EL (cell line): ENCODE results near the gene DOCK4.
"Not testable (repeated sequence)": the region's sequence is repeated elsewhere in the genome, so short reads cannot be mapped to it uniquely, and the experiment has no call there.

Experiments used
- DNase-seq: peaks from one replicate; pipeline ENCODE4 v3.0.0-alpha.2; 2016

The DOCK4 gene

DNA sequence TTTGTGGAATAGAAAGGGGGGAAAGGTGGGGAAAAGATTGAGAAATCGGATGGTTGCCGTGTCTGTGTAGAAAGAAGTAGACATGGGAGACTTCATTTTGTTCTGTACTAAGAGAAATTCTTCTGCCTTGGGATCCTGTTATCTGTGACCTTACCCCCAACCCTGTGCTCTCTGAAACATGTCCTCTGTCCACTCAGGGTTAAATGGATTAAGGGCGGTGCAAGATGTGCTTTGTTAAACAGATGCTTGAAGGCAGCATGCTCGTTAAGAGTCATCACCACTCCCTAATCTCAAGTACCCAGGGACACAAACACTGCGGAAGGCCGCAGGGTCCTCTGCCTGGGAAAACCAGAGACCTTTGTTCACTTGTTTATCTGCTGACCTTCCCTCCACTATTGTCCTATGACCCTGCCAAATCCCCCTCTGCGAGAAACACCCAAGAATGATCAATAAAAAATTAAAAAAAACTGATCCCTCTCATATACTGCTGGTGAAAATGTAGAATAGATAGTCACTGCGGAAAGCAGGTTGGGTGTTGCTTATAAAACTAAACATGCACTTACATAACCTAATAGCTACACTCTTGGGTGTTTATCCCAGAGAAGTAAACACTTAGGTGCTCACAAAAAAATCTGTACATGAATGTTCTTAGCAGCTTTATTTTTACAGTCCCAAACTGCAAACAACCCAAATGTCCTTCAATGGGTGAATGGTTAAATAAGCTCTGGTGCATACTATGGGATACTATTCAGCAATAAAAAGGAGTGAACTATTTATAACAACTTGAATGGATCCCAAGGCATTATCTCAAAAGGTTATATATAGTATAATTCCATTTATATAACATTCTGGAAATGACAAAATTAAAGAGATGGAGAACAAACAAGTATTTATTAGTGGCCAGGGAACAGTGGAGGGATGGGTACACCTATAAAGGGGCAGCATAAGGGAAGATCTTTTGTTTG, 77.5 kb downstream of the DOCK4 start:
- DNase-seq: not testable (repeated sequence)

DNA sequence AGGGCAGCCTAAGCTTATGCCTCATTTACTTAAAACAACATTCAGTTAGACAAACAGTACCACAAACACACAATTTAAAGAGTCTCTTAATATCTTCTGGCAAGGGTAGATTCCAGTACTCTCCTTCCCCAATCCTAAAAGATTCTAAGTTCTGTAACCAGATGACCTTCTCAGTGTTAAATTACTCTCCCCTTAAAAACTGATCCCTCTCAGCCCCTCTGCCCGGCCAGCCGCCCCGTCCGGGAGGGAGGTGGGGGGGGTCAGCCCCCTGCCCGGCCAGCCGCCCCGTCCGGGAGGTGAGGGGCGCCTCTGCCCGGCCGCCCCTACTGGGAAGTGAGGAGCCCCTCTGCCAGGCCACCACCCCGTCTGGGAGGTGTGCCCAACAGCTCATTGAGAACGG, 78.2 kb downstream of the DOCK4 start:
- DNase-seq: not testable (repeated sequence)

DNA sequence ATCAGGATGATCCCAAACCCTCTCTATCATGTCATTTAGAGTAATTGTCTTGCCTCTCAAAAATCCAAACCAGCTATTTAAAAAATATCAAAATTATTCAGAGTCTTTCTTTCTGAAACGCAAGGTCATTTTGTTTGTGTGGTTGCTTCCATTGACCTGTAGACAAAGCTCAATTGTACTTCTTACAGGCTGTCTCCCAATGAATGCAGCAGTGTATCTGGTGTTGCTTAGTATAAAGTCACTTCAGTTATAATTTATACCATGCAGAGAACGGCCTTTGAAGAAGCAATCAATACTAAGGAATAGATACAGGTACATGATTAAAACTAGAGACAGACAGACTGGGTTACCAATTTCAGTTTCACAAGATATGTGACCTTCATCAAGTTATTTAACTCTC, 80.9 kb downstream of the DOCK4 start:
- no peak for DNase-seq

DNA sequence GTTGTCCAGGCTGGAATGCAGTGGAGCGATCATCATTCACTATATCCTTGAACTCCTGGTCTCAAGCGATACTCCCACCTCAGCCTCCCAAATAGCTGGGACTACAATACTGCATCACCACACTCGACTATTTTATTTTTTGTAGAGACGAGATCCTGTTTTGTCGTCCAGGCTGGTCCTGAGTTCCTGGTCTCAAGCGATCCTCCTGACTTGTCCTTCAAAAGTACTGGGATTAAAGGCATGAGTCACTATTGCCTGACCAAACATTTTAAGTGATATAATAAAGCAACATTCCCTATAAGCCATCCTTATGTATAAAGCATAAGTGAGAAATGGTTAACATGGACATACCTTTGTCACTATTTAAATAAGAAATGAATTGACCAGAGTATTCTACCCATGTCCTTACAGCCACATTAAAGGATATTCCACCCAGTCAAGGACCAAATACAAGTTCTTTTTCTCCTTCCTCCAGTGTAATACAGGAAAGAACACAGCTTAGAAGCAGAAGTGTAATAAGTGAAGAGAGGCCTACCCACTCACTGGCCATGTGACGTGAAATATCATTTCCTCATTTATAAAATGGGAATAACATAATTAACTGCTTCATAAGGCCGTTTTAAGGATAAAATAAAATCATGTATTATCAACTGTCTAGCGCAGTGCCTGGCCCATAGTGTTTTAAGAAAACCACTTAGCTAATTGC, 82.0 kb downstream of the DOCK4 start:
- DNase-seq: no peak

DNA sequence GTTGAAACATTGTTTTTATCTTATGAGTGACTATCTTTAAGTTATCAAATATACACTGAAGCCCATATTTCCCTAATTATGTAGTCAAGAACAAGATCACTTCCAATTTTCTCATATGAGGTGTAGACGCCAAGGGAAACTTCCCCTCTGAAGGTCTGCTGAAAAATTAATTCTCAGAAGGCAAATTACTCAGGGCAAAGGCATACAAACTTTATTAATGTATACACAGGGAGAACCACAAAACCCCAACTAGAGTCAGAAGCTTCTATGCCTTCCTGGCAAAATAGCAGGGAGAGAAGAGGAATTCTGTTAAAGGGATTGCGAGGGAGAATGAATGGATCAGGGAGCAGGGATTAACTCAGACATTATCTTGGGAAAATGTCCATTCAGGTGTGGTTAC, 83.4 kb downstream of the DOCK4 start:
- DNase-seq: no peak

DNA sequence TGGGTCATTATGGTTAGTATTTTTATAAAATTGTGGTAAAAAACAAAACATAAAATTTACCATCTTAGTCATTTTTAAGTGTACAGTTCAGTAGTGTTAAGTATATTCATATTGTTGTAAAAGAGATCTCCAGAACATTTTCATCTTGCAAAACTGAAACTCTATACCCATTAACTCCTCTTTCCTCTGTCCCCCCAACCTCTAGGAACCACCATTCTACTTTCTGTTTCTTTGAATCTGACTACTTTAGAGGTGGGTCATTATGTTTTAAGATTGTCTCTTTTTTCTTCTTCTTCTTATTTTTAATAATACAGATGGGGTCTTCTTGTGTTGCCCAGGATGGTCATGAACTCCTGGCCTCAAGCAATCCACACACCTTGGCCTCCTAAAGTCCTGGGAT, 84.1 kb downstream of the DOCK4 start:
- no peak for DNase-seq

DNA sequence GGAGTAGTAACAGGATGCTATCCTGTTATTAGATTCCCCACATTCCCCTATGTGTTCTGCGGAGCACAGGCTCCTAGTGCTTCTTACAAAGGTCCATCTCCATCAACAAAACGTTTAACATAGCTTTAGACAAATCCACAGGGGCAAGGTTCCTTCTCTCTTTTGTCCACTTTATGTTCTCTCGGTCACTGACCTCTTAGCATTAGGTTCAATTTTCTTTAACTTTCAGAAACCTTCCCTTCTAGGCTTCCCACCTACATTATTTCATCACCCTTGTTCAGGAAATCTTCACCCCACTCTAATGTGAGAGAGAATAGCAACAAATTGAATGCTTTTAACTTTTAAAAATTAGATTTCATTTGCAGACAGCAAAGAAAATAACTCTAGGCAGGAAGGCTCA, 84.9 kb downstream of the DOCK4 start:
- DNase-seq: no peak

DNA sequence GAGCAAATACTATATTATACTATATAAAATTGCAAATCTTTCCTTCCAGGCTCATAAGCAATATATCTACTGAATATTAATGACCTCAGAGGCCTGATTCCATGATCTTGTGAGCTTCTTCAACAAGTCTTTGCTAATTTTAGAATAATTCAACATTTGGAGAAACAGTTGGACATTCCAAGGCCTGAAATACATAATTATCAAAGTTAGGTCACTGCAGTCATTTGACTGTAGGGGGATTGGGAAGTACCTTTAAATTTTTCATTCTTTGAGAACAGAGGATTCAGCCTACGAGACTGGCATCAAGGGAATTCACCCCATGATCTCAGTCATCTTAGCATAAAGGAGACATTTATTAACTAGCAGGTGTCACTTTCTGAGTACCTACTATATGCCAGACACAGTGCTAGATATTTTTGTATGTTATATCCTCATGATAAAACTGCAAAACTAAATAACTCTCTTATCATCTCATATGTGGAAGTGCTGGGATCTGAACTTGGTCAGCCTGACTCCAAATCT, 85.4 kb downstream of the DOCK4 start:
- DNase-seq: no peak

DNA sequence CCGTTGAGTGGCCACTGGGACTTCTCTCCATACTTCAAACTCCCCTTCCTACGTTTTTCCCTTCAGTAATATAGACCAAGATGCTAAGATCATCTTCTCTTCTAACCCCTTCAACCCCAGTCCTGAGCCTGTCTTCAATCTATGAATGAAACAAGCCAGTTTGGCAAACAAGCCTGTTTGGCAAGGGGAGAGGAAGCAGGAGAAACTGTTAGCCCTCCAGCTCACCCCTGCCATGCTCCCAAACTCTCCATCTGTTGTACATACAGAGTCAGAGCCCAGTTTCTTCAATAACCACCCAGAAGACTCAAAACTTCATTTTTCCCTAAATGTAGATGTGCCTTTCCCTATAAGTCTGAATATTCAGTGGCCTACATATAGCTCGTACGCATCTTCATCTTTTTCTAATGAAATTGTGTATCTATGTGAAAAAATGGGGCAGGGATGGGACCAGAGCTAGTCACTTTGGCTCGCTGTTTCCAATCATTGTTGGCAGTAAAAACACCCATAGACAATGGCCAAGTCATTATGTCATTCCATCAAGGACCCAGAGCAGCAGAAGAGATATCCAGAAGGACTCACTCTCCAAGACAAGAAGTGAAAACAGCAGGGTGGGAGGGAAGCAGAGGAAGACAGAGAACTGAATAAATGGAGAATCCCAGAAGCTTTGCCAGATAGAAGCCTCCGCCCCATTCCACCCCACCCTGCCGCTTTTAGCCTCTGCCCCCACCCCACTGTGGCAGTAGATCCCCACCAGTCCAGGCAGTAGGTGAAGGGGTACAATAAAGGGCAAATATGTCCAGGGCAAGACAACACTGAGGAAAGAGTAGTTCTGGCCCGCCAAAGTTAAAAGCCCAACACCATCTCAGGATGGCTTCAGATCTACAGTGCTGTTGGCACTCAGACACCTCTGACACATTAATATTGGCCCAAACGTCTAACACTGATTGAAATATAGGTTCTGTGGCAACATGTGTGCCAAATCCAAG, 87.3 kb downstream of the DOCK4 start:
- DNase-seq: no peak

DNA sequence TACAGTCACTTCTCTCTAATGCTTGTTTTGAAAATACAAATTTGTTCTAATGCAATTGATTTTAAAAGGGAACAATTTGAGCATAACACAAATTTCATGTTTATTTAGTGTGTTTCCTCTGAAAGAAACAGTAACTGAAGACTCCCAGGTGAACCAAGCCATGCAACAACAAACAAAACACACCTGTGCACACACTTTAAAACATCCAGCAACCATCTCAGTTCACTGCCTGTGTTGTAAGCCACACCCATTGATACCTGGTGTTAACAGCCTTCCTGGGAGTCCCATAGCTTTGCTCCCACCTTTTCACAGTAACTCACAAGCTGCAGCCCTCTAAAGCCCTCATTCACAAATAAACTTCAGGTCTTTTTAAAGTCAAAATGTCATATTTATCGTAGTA, 89.3 kb downstream of the DOCK4 start:
- no peak for DNase-seq

DNA sequence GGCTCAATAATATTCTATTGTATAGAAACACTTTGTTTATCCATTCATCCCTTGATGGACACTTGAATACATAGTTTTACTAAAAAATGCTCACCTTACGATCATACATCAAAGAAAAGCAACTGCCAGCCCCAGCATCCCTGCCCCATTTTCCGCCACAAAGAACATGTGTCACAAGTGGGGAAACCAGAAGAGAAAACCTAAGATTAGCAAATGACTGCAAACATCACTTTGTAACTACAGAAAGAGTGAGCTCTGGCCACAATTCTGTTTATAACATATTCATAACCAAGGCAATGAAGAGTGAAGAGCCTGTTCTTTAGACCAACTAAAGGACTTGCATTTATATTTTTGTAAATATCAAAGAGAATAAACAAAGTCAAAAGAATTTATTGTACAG, 89.8 kb downstream of the DOCK4 start:
- DNase-seq: no peak

DNA sequence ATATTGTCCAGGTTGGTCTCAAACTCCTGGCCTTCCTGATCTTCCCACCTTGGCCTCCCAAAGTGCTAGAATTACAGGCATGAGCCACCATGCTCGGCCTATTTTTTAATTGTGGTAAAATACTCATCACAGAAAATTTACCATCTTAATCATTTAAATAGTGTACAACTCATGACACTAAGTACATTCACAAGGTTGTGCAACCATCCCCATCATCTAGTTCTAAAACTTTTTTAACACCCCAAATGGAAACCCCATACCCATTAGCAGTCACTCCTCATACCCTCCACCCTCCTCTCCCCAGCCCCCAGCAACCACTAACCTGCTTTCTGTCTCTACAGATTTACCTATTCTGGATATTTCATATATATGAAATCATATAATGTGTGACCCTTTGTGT, 90.3 kb downstream of the DOCK4 start:
- DNase-seq: no peak

DNA sequence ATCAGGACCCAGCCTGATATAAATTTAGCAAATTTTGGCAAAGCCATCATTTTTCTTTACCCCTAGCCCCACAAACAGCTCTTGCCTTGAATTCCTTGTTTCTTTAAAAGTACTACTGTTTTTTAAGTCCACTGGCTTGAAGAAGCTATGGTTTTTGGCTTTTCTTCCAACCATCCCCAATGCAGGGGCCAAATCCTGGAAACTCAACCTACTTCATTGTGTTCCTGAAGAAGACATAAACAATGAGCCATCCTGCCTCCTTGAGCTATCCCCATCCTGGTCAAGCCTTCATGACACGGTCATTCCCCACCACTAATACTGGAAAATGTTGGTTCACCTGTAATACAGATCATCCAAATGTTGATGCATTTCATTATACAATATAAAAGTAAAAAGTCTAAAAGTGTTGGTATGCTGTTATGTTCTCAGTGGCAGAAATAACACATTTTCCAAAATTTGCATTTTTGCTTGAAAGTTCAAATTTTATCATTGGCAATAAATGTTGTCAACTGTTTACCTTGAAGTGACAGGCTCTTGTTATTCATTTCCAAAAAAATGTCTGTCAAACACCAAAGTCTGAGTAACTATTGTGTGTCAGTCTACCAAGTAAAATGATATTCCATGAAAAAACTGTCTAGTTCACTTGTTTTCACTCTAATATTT, 92.2 kb downstream of the DOCK4 start:
- DNase-seq: no peak

DNA sequence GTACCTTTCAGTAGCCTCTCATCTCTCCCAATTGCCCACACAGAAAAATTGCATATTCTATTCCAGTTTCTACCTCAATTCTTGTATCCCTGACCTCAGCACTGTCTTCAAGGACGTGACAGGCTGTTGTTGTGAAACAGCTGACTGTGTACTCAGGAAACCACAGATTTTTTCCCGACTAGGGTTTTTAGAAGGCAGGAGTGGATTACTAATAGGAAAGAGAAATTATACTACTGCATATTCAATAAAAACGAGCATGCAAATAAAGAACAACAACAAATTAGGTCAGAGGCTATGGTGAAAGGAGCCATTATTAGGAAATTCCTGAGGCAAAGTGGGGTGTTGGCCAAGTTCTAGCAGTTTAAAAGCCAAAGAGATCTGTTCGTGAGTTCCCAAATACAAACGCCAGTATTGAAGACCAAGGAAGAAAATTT, 93.4 kb downstream of the DOCK4 start:
- DNase-seq: peak; percentile 38

DNA sequence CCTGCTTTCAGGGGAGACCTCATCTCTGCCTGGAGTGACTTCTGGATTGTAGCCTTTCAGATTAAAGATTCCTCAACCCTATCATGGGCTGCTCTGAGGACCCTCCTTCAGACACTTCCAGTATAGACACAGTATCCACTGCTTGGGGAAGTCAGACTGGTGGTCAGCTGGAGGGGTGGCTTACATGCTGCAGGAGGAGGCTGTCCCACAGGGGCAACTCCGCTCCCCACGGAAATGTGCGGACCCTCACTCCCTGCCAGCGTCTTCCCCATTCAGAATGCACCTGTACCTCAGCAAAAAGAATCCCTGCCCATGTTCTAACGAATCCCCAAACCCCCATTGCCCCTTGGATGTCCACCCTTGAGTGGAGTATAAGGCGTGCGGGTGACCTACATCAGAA, 95.5 kb downstream of the DOCK4 start:
- no peak for DNase-seq

DNA sequence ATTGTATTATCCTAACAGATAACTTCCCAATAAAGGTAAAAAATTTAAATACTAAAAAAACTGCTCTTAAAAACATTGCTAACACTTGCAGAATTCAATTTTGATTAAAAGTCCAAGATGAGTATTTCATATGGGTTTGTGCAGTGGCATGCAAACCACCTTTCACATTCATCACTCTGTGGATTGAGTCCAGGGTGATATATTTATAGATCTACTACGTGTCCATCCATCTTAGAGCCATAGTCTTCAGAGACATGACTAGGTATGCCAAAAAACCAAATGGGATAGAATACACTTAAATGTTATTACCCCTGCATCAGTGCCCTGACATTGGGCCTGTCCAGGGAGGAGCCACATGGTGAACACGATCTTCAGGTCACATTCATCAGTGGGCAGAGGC, 96.0 kb downstream of the DOCK4 start:
- no peak for DNase-seq

DNA sequence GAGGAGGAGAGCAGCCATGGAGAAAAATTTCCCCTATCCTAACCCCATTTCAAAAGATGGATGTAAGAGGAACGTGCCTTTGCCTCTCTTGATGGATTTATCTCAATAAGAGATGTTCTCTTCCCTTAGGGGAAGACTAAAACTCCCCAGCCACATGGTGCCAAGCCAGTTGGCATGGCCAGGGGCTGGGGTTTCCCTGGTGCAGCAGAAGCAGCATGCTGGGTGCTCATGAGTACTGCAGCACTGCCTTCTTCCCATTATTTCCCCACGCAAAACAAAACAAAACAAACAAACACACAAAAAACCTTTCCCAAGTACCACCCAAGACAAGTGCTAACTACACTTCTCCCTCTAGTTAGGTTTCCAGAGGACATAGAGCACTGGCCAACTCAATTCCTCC, 97.2 kb downstream of the DOCK4 start:
- no peak for DNase-seq

DNA sequence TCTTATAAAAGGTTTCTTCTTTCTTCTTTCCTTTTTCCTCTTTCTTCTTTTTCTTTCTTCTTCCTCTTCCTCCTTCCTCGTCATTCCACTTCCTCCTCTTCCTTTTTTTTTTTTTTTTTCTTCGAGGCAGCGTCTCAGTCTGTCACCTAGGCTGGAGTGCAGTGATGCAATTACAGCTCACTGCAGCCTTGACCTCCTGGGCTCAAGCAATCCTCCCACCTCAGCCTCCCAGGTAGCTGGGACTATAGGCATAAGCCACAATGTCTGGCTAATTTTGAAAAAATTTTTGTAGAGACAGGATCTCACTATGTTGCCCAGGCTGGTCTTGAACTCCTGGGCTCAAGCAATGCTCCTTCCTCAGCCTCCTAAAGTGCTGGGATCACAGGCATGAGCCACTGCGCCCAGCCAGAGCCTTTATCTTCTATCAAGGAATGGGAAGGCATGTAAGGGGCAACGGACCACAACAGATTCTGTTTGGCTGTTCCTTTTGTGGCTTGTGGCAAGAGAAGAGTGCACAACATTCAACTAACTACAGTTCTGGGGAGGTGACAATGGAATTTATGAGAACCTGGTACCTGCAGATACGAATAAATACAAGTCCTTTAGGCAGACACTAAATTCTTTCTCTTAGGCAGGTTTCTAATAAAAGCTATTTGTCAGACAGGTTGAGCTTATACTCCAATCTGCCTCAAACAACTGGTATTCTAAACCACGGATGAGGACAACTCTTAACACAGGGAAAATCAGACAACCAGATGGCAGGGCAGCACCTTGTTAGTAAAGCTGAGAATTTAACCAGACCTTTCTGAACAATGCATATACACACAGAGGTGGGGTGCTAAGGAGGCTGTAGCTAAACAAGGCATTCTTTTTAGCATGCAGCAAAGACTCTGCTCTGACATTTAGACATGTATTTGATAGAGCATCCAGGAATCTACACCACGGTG, 100.3 kb downstream of the DOCK4 start:
- DNase-seq: no peak

DNA sequence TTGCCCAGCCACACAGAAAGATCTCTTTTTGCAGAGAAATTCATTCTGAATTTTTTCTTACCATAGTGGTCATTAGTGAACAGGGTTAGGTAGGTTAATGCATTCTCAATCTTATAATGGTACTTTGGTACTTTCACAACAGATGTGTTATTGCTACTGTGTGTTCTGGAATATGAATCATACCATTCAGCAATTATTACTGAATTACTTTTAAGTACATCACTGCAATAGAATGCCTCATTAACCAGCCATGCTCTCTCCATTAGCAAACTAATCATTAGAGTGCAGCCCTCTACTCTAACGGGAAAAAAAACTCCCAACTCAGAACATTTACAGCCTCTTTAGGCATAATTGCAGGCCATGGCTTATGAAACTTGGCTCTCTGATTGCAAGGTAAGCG, 102.1 kb downstream of the DOCK4 start:
- no peak for DNase-seq

DNA sequence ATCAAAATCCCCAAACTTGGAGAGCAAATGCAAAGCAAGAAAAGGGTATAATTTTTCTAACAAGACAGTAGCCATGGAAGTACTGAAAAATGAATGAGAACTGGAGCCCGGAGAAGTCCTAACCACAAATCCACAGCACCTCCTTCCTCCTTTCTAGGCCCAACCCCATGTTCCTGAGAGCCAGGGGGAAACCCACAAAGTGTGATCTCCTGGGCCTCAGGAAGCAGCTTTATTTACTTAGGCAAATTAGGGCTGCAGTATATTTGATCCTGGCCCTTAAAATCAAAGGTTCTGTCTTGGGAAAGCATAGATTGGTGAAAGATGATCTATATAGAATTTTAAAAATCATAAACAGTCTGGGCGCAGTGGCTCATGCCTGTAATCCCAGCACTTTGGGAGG, 103.0 kb downstream of the DOCK4 start:
- no peak for DNase-seq
